H7 (cell line): ENCODE data around the gene HSPA4L. TPM values are rescaled to one million over a fixed set of nuclear protein-coding genes. Genes with fewer than 3 reads are reported as not detected.
A peak's percentile ranks its signal among the peaks of the same experiment; 100 is the strongest.

ENCODE experiments used
- DNase-seq: peaks from one replicate; pipeline ENCODE4 v3.0.0; 2012
- H3K27me3 ChIP-seq: 2 replicates; pipeline ENCODE4 v1.6.0; 2011; ENCODE audit warnings: mild to moderate bottlenecking, low read length; ENCODE audit not compliant: control insufficient read depth, insufficient read depth
- H3K36me3 ChIP-seq: replicated peaks from 2 replicates; pipeline ENCODE4 v1.5.1; 2011; ENCODE audit warnings: low read length; ENCODE audit not compliant: control insufficient read depth, insufficient read depth
- H3K4me3 ChIP-seq: 2 replicates; pipeline ENCODE4 v1.5.1; 2011; ENCODE audit warnings: low read depth, mild to moderate bottlenecking, control low read depth, low read length, moderate library complexity; ENCODE audit not compliant: insufficient read depth
- total RNA-seq: library from RNA; depleted of rRNA; stranded (reverse); fragments of >200 nt; shearing (Covaris generic); gene quantifications from 2 replicates; pipeline ENCODE4 v1.2.3, GENCODE V29; 2014

HSPA4L gene
- total RNA-seq, 1 experiment from 2014 or later = 1.2 TPM

DNA sequence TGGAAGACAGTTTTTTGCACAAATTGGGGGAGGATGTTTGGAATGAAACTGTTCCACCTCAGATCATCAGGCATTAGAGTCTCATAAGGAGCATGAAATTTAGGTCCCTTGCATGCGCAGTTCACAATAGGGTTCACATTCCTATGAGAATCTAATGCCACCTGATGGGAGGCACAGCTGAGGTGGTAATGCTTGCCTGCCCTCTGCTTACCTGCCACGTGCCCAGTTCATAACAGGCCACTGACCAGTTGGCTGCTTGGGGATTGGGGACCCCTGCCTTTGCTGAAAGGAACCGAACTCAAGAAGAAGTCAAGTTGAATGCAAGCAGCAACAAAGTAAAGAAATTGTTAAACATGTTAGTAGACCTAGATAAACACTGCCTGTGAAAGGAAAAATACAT lies 4.6 kb upstream of the HSPA4L start:
- no peak for DNase-seq

DNA sequence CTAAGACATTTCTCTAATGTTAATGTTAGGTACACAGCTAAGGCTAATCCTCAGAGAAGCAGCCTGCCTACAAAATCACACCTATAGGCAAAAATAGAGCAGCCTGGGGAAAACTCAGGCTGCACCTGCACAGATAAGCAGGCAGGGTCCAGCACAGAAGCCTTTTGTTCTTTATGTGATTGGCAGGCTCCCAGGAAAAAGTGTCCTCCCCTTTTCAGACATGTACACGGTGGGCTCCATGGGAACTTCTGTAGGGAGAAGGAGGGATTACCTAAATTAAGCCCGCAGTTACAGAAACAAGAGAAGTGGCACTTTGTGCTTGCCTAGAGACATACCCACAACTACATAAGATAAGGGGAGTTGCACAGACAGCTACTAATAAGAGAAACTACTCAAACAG lies 4.0 kb upstream of the HSPA4L start:
- H3K27me3 ChIP-seq = peaks cover 26% of the 10 kb centered on the region
- H3K36me3 ChIP-seq = no peaks in the 10 kb centered on the region
- H3K4me3 ChIP-seq = no peak overlapping the region
- no peak for DNase-seq

More for the DNA sequence above, 4.6 kb upstream of the HSPA4L start:
- H3K4me3 ChIP-seq = no peak overlapping the region
- H3K36me3 ChIP-seq = no peaks in the 10 kb centered on the region
- H3K27me3 ChIP-seq = peaks cover 20% of the 10 kb centered on the region

DNA sequence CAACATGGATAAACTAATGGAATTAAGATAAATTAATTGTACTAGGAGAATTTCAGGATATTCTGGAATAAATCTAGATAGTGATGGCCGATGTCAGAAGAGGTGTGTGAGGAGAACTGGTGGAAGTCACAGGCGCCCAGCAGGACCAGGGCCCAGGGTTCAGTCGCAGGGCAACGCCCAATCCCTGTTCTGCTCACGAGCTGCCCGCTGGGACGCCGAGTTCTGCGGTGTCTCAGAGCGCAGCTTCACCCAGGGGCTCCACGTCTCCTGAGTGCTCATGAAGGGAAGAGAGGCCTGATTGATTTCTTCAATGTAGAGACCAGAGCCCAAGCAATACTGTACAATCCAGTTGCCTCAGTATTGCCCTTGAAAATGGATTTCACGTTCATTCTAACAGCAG lies 1.5 kb upstream of the HSPA4L start:
- H3K36me3 ChIP-seq = no peaks in the 10 kb centered on the region
- peaks cover 43% of the 10 kb centered on the region for H3K27me3 ChIP-seq
- no peak for DNase-seq
- H3K4me3 ChIP-seq = no peak overlapping the region

DNA sequence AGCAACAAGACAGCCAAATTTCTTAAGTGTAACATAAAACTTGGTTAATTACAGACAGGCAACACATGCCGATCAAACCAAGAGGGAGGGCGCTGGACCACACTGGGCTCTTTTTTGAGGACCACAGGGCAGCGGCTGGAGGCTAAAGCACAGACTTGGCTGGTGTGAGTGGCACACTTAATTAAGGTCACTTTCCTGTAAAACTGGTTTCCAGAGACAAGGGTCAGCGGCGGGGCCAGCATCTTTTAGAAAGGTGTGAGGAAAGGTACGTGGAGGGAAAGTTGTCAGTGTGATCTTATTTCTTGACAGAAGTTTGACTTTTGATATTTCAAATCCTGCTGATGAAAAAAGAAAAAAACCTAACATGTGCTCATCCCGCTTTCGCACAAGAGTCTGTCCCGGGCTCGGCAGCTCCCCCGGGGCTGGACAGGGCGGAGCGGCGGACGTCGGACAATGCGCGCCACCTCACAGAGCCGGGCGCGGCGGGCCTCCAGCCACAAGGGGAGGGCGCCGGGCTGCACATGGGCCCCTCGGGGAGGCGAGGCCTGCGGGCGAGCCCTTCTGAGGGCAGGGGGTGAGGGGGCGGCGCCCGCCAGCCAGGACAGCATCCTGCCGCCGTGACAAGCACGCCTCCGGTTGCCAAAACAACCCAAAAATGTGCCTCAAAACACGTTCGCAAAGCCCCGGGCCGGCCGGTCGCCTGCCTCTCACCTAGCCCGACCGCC lies 660 bp upstream of the HSPA4L start:
- peak; percentile 79 for DNase-seq
- Histone ChIP-seq H3K4me3 (peak overlapping the region; percentile 68), H3K27me3 (peaks cover 43% of the 10 kb centered on the region), H3K36me3 (no peaks in the 10 kb centered on the region)

DNA sequence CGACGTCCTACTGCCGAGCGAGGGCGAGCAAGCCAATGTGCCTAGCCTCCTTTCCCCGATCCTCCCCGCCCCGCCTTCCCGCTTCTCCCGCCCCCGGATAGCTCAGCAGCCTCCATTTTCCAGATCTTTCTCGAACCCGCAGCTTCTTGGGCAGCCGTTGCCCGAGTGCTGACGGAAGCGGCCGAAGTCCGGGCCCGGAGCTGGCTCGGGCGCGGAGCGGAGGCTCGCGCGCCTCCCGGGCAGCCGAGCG lies 172 bp upstream of the HSPA4L start:
- Histone ChIP-seq H3K27me3 (peaks cover 43% of the 10 kb centered on the region), H3K4me3 (peak overlapping the region; percentile 68), H3K36me3 (no peaks in the 10 kb centered on the region)
- peak; percentile 93 for DNase-seq

DNA sequence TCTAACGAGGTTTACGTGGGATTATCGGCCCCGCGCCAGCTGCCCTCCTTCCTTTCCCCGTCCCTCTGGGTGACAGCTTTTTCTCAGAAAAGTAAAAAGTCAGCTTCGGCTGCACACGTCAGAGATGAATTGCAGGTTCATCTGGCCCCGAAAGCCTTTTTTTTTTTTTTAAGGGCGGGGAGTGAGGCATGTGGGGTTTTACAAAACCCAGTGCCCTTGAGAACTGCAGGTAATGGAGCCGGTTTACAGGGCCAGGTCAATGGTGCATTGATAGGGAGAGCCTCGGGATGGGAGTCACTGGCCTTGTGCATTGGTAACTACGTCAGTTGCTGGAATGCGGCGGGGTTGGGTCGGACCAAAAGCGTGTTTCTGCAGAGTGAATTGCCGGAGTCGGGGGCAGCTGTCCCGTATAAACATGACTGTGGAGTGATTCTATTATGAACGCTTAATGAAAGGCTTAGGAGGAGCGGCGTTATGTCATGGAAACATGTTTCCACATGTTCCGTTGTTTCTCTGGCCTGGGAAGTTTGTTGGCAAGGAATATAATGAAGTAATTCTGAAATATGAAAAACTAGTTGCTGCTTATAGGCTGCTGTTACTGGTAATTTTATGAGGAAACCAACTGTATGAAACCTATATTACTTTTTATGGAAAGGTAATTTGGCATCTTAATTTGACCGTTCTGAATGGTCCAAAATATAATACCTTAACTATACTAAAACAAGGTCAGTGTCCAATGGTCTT lies 1.1 kb downstream of the HSPA4L start:
- peaks cover 43% of the 10 kb centered on the region for H3K27me3 ChIP-seq
- peak overlapping the region; percentile 68 for H3K4me3 ChIP-seq
- peak; percentile 57 for DNase-seq
- H3K36me3 ChIP-seq = no peaks in the 10 kb centered on the region

DNA sequence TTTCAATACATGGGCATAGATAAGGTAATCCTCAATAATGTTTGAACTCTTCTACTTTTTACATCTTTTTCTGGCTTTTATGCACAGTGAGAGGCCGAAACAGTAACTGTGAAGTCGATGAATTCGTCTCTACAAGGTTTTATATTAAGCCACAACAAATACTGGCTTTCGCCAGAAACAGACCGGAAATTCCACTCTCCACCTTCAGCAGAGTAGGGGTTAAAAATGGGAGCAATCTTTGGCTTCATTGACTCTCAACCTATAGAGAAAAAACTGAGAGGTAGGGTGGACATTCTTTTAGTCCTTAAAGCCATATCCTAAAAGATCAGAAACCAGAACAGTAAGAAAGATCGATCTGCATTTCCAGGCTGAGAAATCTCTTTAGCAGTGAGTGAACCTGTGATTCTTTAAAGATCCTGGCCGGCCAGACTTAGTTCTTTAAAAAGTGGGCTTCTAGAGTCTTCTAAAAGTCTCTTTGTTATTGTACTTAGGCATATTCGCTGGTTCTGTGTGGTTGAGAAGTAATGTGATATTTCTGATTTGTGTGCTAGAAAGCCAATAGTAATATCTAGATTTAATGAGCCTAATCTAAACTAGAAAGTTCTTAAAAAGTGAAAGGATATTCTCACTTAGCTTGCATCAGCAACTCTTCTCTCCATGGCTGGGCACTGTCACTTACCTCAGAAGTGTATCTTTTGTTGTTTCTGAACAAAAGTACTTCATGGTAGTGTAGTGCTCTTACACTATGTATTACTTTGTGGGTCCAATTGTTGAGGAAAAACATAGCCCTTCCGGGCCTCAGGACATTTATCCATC lies 2.0 kb downstream of the HSPA4L start:
- Histone ChIP-seq H3K36me3 (no peaks in the 10 kb centered on the region), H3K27me3 (peaks cover 43% of the 10 kb centered on the region), H3K4me3 (no peak overlapping the region)
- no peak for DNase-seq

DNA sequence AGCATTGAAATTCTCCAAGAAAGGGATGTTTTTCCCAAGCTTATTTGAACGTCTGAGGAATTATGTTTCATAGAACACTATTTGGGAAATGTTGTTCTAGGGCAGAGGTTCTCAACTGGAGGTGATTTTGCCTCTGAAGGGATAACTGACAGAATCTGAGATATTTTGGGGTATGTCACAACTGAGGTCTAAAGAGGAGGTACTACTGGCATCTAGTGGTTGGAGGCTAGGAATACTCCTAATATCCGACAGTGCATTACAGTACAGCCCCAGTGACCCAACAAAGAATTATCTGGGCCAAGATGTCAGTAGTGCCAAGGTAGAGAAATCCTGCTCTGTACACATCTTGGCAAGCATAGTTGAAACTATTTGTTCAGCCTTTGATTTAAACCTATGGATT lies 6.4 kb downstream of the HSPA4L start:
- DNase-seq = peak; percentile 50
- no peak overlapping the region for H3K4me3 ChIP-seq
- H3K36me3 ChIP-seq = no peaks in the 10 kb centered on the region
- H3K27me3 ChIP-seq = peaks cover 13% of the 10 kb centered on the region

DNA sequence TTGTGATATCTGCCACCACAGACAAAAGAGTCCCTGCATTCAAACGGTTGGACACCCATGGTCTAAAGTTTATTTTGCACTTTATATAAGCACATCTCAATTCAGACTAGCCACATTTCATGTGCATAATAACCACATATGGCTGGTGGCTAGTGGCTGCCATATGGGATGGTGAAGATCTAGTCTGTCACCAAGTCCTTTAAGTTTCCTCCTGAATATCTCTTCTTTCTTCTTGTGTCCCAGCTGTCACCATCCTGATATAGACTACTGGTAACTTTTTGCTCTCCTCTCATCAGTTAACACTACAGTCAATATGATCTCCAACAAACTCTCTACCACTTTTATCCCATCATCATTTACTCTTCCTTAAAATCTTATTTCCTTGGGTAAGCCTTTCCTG lies 9.3 kb downstream of the HSPA4L start:
- H3K4me3 ChIP-seq = no peak overlapping the region
- no peaks in the 10 kb centered on the region for H3K36me3 ChIP-seq
- no peaks in the 10 kb centered on the region for H3K27me3 ChIP-seq
- no peak for DNase-seq

DNA sequence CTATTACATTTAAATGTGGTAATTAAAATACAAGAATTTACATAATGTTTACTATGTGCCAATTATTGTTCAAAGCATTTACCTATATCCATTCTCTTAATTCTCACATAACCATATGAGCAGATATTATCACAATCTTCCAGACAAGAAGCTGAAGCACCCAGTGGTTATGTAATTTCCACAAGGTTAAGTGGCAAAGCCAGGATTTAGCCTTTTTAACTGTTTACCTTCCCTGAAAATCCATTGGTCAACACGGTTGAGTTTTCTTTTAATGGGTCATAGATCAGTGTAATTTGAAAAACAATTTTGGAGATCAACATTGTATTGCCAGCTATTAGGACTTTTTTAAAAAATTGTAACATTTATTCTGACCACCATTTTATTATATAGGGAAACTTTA lies 11.4 kb downstream of the HSPA4L start:
- Histone ChIP-seq H3K4me3 (no peak overlapping the region), H3K27me3 (no peaks in the 10 kb centered on the region), H3K36me3 (no peaks in the 10 kb centered on the region)
- no peak for DNase-seq

DNA sequence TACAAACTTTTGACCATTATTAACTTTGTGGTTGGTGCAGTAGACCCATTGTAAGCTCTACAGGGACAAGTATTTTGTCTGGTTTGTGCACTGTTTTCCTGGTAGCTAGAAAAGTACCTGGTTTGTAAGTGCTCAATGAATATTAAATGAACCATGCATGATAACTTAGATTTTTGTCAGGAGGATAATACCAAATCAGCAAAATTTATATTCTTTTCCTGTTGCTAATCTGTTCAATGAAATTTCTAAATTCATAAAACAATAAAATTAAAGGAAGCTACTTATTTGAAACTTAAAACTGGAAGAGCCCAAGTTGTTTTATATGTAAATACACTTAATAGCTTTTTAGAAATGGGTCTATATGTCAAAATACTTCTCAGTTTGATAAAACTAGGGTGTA lies 17.6 kb downstream of the HSPA4L start:
- Histone ChIP-seq H3K4me3 (no peak overlapping the region), H3K36me3 (no peaks in the 10 kb centered on the region), H3K27me3 (no peaks in the 10 kb centered on the region)
- no peak for DNase-seq

DNA sequence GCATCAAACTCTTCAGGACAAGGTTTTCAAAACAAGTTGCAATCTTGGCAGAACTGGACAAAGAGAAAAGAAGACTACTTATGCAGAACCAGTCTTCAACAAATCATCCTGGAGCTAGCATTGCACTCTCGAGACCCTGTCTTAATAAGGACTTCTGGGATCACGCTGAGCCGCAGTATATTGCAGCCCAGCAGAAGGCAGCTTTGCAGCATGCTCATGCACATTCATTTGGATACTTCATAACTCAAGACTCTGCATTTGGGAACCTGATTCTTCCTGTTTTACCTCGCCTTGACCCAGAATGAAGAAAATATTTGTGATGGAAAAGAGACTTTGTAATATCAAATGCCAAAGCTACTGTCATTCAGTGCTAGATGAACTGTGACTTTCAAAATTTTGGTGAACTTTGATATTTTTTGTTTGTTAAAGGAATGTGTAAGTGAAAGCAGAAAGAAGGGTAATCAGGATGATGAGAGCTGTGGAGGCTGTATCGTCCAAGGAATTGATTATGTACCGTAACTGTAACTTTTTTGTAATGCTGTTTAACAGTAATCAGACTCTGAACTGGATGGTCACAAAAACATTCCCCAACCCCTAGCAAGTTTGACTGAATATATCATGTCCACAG lies 27.2 kb downstream of the HSPA4L start:
- H3K36me3 ChIP-seq = no peaks in the 10 kb centered on the region
- DNase-seq = no peak
- H3K4me3 ChIP-seq = no peak overlapping the region
- H3K27me3 ChIP-seq = no peaks in the 10 kb centered on the region

DNA sequence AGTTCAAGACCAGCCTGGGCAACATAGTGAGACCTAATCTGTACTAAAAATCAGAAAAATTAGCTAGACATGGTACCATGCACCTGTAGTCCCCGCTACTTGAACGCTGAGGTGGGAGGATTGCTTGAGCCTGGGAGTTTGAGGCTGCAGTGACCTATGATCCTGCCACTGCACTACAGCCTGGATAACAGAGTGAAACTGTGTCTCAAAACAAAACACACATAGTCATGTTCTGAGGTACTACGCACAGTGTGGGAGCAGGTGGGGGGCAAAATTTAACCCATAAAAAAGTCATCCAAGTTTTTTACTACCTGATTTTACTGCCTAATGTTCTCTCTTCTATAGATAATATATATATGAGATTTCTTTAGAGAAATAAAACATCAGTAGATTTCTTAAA lies 28.4 kb downstream of the HSPA4L start:
- Histone ChIP-seq H3K4me3 (no peak overlapping the region), H3K36me3 (no peaks in the 10 kb centered on the region), H3K27me3 (no peaks in the 10 kb centered on the region)
- no peak for DNase-seq

DNA sequence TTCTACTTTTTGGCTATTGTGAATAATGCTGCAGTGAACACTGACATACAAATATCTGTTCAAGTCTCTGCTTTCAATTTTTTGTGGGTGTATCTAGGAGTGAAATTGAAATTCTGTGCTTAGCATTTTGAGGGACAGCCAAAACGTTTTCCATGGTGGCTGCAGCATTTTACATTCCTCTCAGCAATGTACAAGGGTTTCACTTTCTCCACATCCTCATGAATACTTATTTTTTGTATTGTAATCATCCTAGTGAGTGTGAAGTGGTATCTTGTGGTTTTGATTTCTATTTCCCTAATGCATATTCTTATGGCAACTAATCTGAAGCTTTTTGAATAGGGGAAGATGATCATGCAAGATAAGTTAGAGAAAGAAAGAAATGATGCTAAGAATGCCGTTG lies 40.3 kb downstream of the HSPA4L start:
- Histone ChIP-seq H3K27me3 (no peaks in the 10 kb centered on the region), H3K4me3 (no peak overlapping the region), H3K36me3 (no peaks in the 10 kb centered on the region)
- no peak for DNase-seq

DNA sequence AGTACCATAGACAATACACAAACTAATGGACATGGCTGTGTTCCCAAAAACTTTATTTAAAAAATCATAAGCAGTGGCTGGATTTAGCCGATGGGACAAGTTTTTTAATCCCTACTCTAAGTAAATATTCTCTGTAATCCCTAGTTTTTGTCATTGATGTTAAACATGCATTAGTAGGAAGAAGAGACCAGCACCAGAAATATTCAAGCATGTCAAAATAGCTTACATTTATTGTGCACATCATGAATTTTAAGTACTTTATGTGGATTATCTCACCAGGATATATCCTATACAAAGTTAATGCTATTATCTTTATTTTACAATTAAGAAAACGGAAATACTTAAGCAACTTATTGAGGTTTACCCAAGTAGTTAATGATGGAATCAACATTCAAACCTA lies 46.0 kb downstream of the HSPA4L start:
- no peak for DNase-seq
- H3K27me3 ChIP-seq = no peaks in the 10 kb centered on the region
- H3K36me3 ChIP-seq = no peaks in the 10 kb centered on the region
- H3K4me3 ChIP-seq = no peak overlapping the region
